HPDE6-E6E7 (cell line): ENCODE measurements around the gene ZDHHC13.
A peak's percentile ranks its signal among the peaks of the same experiment; 100 is the strongest.

Experiments used
- DNase-seq: peaks from one replicate; pipeline ENCODE4 v3.0.0; 2011; ENCODE audit warnings: missing footprints; ENCODE audit errors: extremely low spot score

The ZDHHC13 gene

DNA sequence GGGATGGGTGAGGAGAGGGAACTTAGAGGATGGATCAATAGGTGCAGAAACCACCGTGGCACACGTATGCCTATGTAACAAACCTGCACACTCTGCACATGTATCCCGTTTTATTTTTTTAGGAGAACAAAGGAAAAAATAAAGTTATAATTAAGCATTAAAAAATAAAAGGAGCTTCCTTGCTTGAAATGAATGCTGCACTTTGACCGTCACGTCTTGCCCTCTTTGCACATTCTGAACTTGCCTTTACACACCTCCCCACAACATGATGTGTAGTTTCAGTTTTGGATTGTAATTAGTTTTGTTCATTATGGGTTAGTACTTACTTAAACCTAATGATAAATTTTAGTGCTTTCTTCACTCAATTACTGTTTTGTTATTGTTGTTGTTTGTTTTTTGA lies 87.9 kb downstream of the ZDHHC13 start:
- no peak for DNase-seq

DNA sequence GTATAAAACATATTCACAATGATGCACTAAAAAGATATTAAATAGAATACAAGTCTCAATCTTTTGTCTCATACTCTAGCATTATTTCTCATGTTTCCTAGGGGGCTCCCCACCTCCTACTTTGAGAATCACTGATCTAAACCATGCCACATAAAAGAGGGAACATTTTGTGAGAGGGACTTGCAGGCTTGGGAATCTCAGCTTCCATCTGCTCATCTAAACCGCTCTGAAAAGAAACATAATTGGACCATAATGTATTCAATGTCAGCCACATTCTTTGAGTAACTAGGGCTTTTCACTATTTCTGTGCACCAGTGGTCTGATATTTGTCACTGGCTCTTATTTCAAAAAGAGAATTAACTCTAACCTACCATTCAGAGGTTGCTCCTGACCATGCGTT lies 91.2 kb downstream of the ZDHHC13 start:
- DNase-seq: no peak

DNA sequence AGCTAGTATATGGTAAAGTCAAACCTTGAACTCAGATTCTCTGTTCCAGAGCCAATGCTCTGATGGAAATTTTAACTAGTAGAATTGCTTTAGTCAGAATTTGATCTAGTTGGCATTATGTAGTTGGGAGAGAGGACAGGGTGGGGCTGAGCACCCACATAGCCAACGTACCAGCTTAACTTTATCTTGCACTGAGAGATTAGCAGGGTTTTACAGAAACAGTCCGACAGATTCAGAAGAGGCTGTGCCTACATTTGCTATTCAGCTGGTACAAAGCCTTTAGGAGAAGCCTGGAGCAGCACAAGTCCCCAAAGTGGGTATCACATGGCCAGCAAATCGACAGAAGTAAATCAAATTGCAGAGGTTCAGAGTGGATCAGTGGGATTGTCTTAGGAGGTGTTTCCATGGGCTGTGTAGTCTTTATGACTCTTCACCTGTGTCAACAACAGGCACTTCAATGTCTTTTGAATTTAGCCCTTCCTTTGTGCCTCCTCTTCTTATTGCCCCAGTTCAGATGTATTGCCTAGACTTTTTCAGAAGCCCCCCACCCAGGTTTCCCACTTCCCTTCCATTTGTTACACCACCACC lies 92.1 kb downstream of the ZDHHC13 start:
- DNase-seq: no peak

DNA sequence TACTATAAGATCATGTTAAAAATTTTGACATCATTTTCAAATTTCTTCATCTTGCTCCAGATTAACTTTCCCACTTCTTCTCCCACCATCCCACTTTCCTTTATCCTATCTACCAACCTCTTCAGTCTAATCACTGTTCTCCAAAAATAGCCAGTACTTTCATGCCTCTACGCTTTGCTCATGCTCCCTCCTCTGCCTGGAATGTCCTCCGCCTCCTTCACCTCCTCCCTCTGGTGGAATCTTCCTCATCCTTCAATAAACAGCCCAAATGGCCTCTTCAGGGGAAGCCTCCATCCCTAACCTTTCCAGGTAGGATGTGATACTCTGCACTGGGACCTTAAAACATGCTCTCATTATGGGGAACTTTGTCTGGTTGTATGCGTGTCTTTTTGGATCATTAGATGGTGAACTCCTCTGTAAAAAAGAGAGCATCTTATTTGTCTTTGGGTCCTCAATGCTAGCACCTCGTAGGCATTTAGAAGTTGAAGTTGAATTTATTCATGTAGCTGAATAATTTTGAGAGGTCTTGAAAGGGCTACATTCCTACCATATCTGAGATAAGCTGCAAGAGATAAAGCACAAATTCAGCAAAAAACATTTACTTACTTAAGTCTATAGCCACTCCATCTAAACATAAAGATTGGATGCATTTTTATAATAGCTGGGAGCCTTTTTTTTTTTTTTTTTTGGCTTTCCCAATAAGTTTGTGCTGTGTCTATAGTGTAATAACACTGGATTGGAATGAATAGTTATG lies 92.8 kb downstream of the ZDHHC13 start:
- no peak for DNase-seq

- no peak for DNase-seq
These were observed 99.1 kb downstream of the ZDHHC13 start for GRCh38 chr11:19216021-19216420.

GRCh38 chr11:19216709-19217374 lies 99.9 kb downstream of the ZDHHC13 start:
- DNase-seq: peak; percentile 17

GRCh38 chr11:19218216-19218615 lies 101.2 kb downstream of the ZDHHC13 start:
- DNase-seq: no peak

- no peak for DNase-seq
These were observed 102.0 kb downstream of the ZDHHC13 start for GRCh38 chr11:19218786-19219460.

- DNase-seq: no peak
These were observed 104.1 kb downstream of the ZDHHC13 start for GRCh38 chr11:19220903-19221724.

- DNase-seq: no peak
These were observed 108.2 kb downstream of the ZDHHC13 start for GRCh38 chr11:19225123-19225522.

DNA sequence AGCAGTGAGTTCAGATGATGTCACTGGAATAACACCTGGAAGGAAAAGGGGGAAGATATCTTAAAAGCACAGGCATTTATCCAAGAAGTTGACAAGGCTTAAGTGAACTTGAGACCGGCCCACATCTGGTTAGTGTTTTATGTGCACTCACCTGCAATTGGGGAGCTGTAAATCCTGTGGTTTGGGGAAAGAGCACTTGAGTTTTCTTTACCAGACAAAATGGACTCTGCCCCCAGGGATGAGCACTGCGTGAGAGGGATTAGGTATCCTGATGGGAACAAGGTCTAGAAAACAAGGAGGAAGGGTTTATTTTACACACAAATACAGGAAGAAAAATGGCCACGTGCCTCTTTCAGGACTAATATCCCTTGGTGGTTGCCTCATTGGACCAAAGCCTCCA lies 108.6 kb downstream of the ZDHHC13 start:
- no peak for DNase-seq
